ENCODE data around the gene TMEM19.

The TMEM19 gene

DNA sequence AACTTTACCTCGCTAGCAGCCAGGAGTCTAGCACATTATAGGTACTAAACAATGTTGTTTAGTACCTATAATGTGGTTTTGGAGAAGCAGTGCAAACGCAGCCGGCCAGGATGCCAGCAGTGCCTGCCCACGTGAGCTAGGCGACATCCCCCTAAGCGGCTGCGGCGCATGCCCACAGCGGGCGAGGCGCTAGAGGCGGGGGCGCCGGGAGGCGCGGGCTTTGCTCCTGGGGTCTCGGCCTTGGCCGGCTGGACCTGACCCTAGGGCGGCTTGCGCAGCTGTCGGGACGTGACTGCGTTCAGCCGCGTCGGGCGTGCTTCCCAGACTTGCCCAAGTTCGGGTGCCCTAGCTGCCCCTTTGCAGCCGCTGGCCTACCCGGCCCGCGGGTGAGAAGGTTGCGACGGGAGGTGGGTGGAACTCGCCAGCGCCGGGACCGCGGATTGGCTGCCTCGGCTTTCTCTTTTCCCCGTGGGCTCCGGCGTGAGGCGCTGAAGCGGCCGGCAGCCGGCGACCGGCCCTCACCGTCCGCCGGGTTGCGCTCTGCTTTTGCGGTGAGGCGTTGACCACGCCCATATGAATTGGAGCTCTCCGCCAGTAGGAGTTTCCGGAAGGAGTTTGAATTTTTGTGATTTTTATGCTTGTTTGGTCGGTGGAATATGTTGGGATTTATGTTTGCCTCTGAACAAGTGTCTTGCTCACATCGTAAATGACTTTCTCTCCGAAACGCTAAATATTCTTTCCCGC lies at the start of gene TMEM19:
Gene TMEM19, plus strand, starts transcription at position 169 of the 744 bp plus-strand sequence. CDS start 599 bp downstream, outside the sequence.
- peak; percentile 93 for DNase-seq

DNA sequence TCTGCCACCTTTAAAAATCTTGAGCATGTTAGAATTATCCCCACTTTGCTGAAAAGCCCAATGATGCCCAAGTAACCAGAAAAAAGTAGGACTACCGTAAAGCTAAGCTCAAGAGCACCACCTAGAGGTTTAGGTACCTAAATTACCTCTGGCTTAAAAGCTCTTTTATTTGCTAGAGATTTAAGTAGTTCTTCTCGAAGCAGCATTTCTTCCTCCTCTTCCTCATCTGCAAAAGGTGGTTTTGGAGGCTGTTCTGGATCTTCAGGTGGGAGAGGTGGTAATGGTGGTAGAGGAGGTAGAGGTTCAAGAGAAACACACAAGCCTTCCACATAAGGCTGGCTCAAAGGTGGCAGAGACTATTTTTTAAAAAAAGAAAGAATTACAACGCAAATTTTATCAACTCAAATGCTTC lies 49.2 kb upstream of the TMEM19 start:
- DNase-seq: peak; percentile 86

GRCh38 chr12:71638499-71638898 lies 47.4 kb upstream of the TMEM19 start:
- DNase-seq: no peak

DNA sequence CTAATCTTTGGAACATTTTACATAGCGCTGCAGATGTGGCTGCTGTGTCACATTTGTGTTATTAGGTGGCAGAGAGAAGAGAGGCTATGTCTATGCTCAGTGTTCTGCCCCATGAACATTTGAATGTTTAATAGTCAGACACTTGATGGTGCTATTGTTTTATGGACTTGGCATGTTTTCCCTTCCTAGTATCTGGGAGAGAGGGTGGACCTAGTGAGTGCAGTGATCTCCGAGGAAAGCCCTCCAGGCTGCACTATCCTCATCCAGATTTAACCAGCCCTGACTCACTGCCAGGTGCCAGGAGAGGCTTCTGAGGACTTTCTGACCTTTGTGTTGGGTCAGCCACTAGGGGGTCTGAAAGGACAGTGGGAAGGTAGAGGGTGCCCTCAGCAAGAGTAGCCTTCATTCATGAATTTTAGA lies 46.5 kb upstream of the TMEM19 start:
- peak; percentile 43 for DNase-seq

GRCh38 chr12:71640316-71640715 lies 45.6 kb upstream of the TMEM19 start:
- DNase-seq: no peak

DNA sequence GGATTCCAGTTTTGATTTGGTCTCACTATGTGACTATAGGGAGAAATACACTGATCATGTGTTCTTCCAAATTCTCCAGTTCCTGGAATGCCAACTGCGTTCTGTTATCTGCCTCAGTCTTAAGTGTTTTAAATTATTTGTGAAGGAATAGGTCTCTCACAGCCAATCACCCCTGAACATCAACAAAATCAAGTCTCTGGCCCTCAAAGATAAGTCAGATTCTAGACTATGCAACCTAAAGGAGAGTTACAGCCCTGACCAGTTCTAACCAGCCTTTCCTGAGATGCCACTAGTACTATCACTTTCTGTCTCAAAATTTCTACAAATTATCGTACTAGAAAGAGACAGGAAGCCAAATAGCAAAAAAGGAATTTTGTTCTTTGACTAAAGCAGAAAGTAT lies 44.5 kb upstream of the TMEM19 start:
- no peak for DNase-seq

- no peak for DNase-seq
Observed at GRCh38 chr12:71642264-71642663, 43.6 kb upstream of the TMEM19 start.

DNA sequence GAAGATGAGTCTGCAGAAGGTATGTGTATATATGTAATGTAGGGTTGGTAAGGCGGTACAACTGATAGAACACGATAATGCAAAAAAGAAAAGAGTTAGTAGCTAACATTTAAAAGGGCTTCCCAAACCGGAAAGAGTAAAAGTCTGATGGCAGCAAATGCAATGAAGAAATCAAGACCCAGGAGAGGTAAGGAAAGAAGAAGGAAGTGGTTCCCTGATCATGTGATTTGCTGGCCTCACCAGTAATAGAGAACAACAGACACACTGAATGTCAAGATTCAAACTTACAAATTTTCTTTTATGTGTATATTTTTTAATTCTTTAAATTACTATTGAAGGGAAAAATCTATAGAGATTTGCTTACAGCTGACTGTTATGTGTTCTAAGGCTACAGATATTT lies 40.6 kb upstream of the TMEM19 start:
- DNase-seq: no peak

DNA sequence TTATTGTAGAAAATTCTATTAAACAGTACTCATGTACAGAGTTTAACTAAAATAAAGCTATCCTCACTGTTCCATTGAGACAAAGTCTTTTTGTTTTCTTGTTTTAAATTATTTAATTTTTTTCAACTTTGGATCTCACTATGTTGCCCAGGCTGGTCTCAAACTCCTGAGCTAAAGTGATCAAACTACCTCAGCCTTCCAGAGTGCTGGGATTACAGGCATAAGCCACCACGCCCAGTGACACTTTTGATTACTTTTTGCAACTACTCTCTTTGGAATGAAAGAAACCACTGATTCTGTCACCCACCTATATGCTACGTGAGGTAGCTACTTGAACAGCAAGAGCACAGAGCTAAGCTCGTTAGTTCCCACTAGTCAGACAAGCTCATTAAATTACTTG lies 39.4 kb upstream of the TMEM19 start:
- peak; percentile 84 for DNase-seq

DNA sequence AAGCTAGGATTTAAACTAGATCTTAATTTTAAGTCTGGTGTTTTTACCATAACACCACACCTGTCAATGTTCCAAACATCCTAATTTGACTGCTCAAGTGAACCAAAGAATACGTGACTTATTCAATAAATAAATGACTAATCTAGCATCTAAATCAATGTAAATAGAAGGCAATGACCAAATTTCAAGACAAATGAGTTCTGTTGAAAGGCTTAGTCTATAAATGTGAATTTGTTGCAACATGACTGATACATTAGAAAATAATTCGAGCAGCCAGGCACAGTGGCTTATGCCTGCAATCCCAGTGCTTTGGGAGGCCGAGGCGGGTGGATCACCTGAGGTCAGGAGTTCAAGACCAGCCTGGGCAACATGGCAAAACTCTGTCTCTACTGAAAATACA lies 37.3 kb upstream of the TMEM19 start:
- DNase-seq: no peak

- DNase-seq: no peak
Observed at GRCh38 chr12:71649401-71649800, 36.5 kb upstream of the TMEM19 start.

DNA sequence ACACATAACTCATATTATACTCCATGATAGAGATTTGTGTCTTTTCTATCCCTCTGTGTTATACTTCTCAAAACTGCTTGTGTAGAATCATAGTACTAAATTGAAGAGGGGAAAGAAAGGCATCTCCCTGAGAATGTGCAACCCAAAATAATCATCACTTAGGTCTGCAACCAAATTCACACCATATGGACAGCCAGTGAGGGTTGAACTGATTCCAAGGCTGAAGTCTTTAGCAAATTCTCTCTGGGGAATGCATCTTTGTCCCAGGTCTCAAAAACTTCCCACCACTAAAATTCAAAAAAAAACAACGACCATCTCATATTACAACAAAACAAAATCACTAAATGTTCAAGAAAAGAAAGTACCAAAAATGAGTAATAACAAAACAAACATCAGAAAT lies 33.2 kb upstream of the TMEM19 start:
- no peak for DNase-seq

DNA sequence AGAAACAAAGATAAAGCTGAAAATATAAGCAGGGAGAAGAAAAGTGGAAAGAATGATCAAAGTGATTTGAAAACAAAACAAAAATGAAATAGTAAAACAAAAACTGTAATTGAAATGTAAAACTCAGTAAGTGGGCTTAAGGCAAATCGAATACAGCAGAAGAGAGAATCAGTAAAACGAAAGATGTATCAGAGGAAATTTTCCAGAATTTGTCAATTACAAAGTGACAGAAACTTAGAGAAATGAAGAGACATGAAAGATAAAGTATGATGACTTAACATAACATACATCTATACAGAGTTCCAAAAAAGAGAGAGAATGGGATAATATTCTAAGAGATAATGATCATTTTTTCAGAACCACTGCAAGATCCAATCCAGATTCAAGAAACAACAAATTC lies 32.7 kb upstream of the TMEM19 start:
- no peak for DNase-seq

- no peak for DNase-seq
Observed at GRCh38 chr12:71654200-71654599, 31.7 kb upstream of the TMEM19 start.

DNA sequence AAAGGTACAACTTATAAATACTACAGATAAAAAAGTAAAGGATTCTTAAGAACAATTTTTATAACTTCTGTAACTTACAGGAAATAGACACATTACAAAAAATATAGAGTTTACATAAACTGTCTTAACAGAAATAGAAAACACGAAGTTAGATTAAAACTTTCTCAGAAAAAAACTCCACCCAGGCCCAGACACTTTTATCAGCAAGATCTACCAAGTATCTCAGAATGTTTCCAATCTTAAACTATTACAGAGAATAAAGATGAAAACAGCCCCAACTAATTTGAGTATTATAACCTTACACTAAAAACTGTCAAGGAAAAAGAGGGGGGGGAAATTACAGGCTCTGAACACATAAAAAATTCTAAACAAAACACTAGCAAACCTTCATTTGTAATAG lies 30.4 kb upstream of the TMEM19 start:
- DNase-seq: no peak

DNA sequence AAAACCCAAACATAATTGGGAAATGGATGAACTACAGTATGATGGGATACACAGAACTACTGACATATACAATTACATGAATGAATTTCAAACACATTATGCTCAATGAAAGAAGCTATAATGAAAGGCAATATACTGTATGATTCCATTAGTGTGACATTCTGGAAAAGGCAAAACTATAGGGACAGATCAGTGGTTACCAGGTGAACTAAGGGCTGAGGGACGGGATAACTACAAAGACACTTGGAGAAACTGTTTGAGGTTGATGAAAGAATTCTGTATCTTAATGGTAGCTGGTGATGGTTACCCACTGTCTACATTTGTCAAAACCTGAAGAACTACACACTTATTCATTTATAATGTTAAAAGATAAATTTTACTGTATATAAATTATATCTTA lies 30.0 kb upstream of the TMEM19 start:
- DNase-seq: no peak

- DNase-seq: no peak
Observed at GRCh38 chr12:71656740-71657139, 29.1 kb upstream of the TMEM19 start.

DNA sequence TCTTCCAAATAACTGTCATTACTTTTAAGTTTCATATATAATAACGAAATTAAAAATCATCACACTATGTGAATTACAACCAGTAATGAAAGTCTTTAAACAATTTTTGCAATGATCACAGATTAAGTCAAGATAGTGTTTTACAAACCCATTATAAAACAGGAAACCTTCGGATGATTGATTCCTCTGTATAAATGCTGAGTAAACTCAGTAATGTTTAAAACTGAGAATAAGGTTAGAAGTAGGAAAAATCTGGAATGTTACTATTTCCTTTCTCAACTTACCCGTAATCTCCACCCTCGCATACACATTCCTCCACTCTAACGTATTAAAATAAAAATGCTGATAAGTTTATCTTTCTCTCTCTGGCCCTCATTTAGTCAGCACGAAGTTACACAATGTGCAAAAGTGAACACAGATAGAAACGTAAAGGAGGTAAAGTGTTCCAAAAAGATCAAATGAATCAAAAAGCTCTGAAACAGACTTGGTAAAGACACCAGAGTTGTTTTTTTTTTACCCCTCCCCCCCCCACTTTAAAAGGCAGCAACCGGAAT lies 23.8 kb upstream of the TMEM19 start:
- DNase-seq: no peak

GRCh38 chr12:71662849-71663560 lies 22.9 kb upstream of the TMEM19 start:
- DNase-seq: peak; percentile 68

- peak; percentile 99 for DNase-seq
Observed at GRCh38 chr12:71663561-71664410, 22.1 kb upstream of the TMEM19 start, which contains the start of the genes THAP2 and ZFC3H1. TSS of gene THAP2 (plus strand) at chr12:71664301. CDS start at chr12:71664510, 209 bp downstream. TSS of gene ZFC3H1 (minus strand) at chr12:71663848. CDS start at chr12:71663610, 238 bp downstream.

DNA sequence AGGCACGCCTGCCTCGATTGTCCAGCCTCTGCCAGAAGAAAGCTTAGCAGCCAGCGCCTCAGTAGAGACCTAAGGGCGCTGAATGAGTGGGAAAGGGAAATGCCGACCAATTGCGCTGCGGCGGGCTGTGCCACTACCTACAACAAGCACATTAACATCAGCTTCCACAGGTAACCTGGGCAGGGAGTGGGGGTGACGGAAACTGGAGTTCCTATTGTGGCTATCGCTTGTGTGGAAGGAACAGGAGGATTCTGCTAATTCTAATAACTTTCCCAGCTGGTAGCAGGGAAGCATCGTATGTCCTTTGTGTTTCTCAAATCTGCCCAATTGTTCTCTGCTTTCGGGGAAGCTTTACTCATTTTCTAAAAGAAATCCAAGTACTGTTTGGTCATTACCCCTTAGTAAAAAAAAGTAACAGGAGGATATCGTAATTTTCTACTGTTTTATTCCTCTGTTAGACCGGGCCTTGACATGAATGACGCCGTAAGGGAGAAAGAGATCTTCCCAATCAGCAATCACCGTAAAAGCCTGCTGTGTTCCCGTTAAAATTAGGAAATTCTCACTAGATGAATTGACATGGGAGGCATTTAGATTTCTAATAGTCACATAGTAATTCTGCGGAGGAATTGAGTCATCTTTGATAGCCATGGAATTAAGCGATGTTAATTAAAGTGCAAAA lies 21.3 kb upstream of the TMEM19 start:
- DNase-seq: peak; percentile 28

GRCh38 chr12:71665090-71665463 lies 20.8 kb upstream of the TMEM19 start:
- peak; percentile 18 for DNase-seq

All from NCI-H82 (cell line).